GM12878 (cell line): Measurements from ENCODE around the gene GPR179. TPM values are rescaled to one million over a fixed set of nuclear protein-coding genes. Genes with fewer than 3 reads are reported as not detected.

ENCODE experiments used
- ATAC-seq: fragments of 200-7000 bp; cut with Tn5 transposase; 3 replicates; pipeline ENCODE4 v1.9.1; 2020; ENCODE audit warnings: mild to moderate bottlenecking, moderate library complexity
- BruUV-seq: library from RNA; stranded (reverse); fragments of 400-500 nt; replicated peaks from 2 replicates; lab custom pipeline; 2021; lab: Mats Ljungman, UMichigan
- CTCF ChIA-PET: fragments of 300-600 bp; sonication (Branson Sonifier 250); formaldehyde crosslinking; extraction: SDS; loops from one replicate; lab custom pipeline; 2021; ENCODE audit warnings: inconsistent platforms; lab: Yijun Ruan, JAX
- POLR2A ChIA-PET: fragments of 350-600 bp; formaldehyde crosslinking; extraction: SDS; loops from one replicate; lab custom pipeline; 2021; ENCODE audit warnings: inconsistent platforms; lab: Charles Lee
- RAD21 ChIA-PET: fragments of 300-600 bp; sonication (Branson Sonifier 250); formaldehyde crosslinking; loops from one replicate; lab custom pipeline; 2023; ENCODE audit warnings: antibody characterized with exemption; ENCODE audit not compliant: unreplicated experiment; lab: Charles Lee
- SMC1A ChIA-PET: fragments of 300-600 bp; sonication (Branson Sonifier 250); formaldehyde crosslinking; loops from one replicate; lab custom pipeline; 2023; ENCODE audit not compliant: unreplicated experiment, uncharacterized antibody; lab: Charles Lee
- DNase-seq: peaks from one replicate; pipeline ENCODE4 v3.0.0-alpha.2; 2011; ENCODE audit warnings: low read depth, low spot score
- FAIRE-seq: peaks from 3 replicates; lab custom pipeline; 2011; peaks lifted over from hg19 to GRCh38; lab: Jason Lieb, UNC
- H2AFZ ChIP-seq: 2 replicates; pipeline ENCODE4 v1.6.0; 2011; ENCODE audit warnings: low read depth, low read length, control low read depth; ENCODE audit not compliant: control insufficient read depth
- H3K27ac ChIP-seq: 2 replicates; pipeline ENCODE4 v1.5.1; 2011; ENCODE audit warnings: control low read depth; ENCODE audit not compliant: control insufficient read depth, insufficient read depth
- H3K27me3 ChIP-seq, 2 experiments: replicated peaks in 1 of 2; 2 replicates each; pipeline versions ENCODE4 v1.6.0 to v1.6.1; 2011; ENCODE audit warnings: low read length in 1 of 2; ENCODE audit not compliant: control insufficient read depth in 2 of 2, insufficient read depth in 2 of 2
- H3K36me3 ChIP-seq, 2 experiments: 2 replicates each; pipeline ENCODE4 v1.5.1; 2011; ENCODE audit warnings: low read length in 1 of 2; ENCODE audit not compliant: control insufficient read depth in 2 of 2, insufficient read depth in 2 of 2
- H3K4me1 ChIP-seq: 2 replicates; pipeline ENCODE4 v1.6.1; 2011; ENCODE audit warnings: mild to moderate bottlenecking, low read length, moderate library complexity, mixed read lengths; ENCODE audit not compliant: control insufficient read depth, insufficient read depth
- H3K4me2 ChIP-seq: 2 replicates; pipeline ENCODE4 v1.6.0; 2011; ENCODE audit warnings: control low read depth; ENCODE audit not compliant: control insufficient read depth, insufficient read depth
- H3K4me3 ChIP-seq: fragments of 200-600 bp; sonication (generic); 2 replicates; pipeline ENCODE4 v1.5.1; 2016
- H3K79me2 ChIP-seq: 2 replicates; pipeline ENCODE4 v1.6.0; 2011; ENCODE audit warnings: low read length; ENCODE audit not compliant: control insufficient read depth, insufficient read depth
- H3K9ac ChIP-seq: 2 replicates; pipeline ENCODE4 v1.8.0; 2011; ENCODE audit warnings: low read length, control low read depth, mixed read lengths; ENCODE audit not compliant: control insufficient read depth, insufficient read depth
- H3K9me3 ChIP-seq: replicated peaks from 3 replicates; pipeline ENCODE4 v1.5.1; 2011; ENCODE audit warnings: mild to moderate bottlenecking, low read length; ENCODE audit not compliant: control insufficient read depth, insufficient read depth
- H4K20me1 ChIP-seq: 2 replicates; pipeline ENCODE4 v1.6.0; 2011; ENCODE audit not compliant: control insufficient read depth, insufficient read depth
- BCL11A ChIP-seq: IDR thresholded peaks from 2 replicates; pipeline ENCODE4 v1.6.1; 2011; ENCODE audit warnings: low read depth, low read length
- CBFB ChIP-seq: IDR thresholded peaks from 2 replicates; pipeline ENCODE4 v1.6.1; 2016; ENCODE audit warnings: antibody characterized with exemption, low read depth
- EGR1 ChIP-seq, 2 experiments: IDR thresholded peaks; 1 replicate in 1 of 2; 2 replicates in 1 of 2; pipeline ENCODE4 v1.6.1; 2011 to 2012; ENCODE audit warnings: low read depth in 2 of 2, low read length in 2 of 2, borderline replicate concordance in 1 of 2, mild to moderate bottlenecking in 1 of 2, moderate library complexity in 1 of 2
- IKZF2 ChIP-seq, 2 experiments: fragments of 450-650 bp; IDR thresholded peaks; 2 replicates each; pipeline ENCODE4 v1.6.1; 2017; ENCODE audit warnings: mild to moderate bottlenecking in 2 of 2, moderate library complexity in 2 of 2
- NBN ChIP-seq: fragments of 450-650 bp; IDR thresholded peaks from 2 replicates; pipeline ENCODE4 v1.6.1; 2016
- NR2F1 ChIP-seq: fragments of 450-650 bp; conservative IDR thresholded peaks from 2 replicates; pipeline ENCODE4 v1.6.1; 2017; ENCODE audit warnings: mild to moderate bottlenecking
- POLR2AphosphoS5 ChIP-seq: IDR thresholded peaks from 2 replicates; pipeline ENCODE4 v1.6.1; 2011; ENCODE audit warnings: mild to moderate bottlenecking, low read length, inconsistent platforms
- RBBP5 ChIP-seq: fragments of 200-600 bp; sonication (generic); conservative IDR thresholded peaks from 2 replicates; pipeline ENCODE4 v1.6.1; 2016
- RELB ChIP-seq: fragments of 450-650 bp; IDR thresholded peaks from 2 replicates; pipeline ENCODE4 v1.6.1; 2017; ENCODE audit warnings: low read depth, mild to moderate bottlenecking, moderate library complexity
- SMARCA5 ChIP-seq: fragments of 450-650 bp; IDR thresholded peaks from 2 replicates; pipeline ENCODE4 v1.6.1; 2017; ENCODE audit warnings: mild to moderate bottlenecking
- TCF3 ChIP-seq: IDR thresholded peaks from 2 replicates; pipeline ENCODE4 v1.6.1; 2012; ENCODE audit warnings: low read depth, mild to moderate bottlenecking, low read length, borderline replicate concordance; ENCODE audit not compliant: insufficient read depth
- ZNF384 ChIP-seq: IDR thresholded peaks from 2 replicates; pipeline ENCODE4 v1.6.1; 2012; ENCODE audit warnings: low read depth, mild to moderate bottlenecking, low read length, improper control_type of control experiment, borderline replicate concordance
- WGBS: methylation state at CpG from one replicate; pipeline ENCODE4 v1.1.6; 2016; ENCODE audit warnings: low lambda C conversion rate; ENCODE audit not compliant: insufficient replicate concordance, insufficient coverage; ENCODE audit errors: missing lambda C conversion rate; 5-methylcytosine and 5-hydroxymethylcytosine counted together
- in situ Hi-C: fragments of 300-500 bp; cut with MboI; formaldehyde crosslinking; loops from 9 replicates; pipeline ENCODE4 v1.14.3; 2018; ENCODE audit warnings: mixed read lengths
- intact Hi-C: fragments of 100-400 bp; cut with micrococcal nuclease; formaldehyde crosslinking; loops from one replicate; pipeline ENCODE4 v1.14.2; 2022; ENCODE audit not compliant: unreplicated experiment
- polyA plus RNA-seq, 11 experiments: library from polyadenylated mRNA; depleted of rRNA in 4 of 11; unstranded in 6 of 11; stranded (reverse) in 5 of 11; fragments of >200 nt; fragmentation: Nextera tagmentation in 4 of 11; fragmentation: Illumina TruSeq in 1 of 11; extraction: Ambion mirVana in 4 of 11; extraction: Trizol in 1 of 11; gene quantifications; 1 replicate in 1 of 11; 2 replicates in 10 of 11; pipeline versions ENCODE4 v1.2.1 to v1.2.3, GENCODE V29; 2011 to 2016; ENCODE audit warnings: inconsistent platforms in 2 of 11, missing spikeins in 2 of 11, low read depth in 1 of 11
- total RNA-seq, 4 experiments: library from RNA; depleted of rRNA in 3 of 4; stranded (reverse); fragments of >200 nt in 3 of 4; fragmentation: Illumina TruSeq in 1 of 4; extraction: Trizol in 1 of 4; gene quantifications; 2 replicates each; pipeline versions ENCODE4 v1.2.1 to v1.2.3, GENCODE V29; 2013 to 2021
- TF ChIP-seq, protein P1 (sequence below): fragments of 450-650 bp; IDR thresholded peaks from 2 replicates; pipeline ENCODE4 v1.6.1; 2017; ENCODE audit warnings: mild to moderate bottlenecking, moderate library complexity
- TF ChIP-seq, protein P2 (sequence below): IDR thresholded peaks from 2 replicates; pipeline ENCODE4 v1.6.1; 2011; ENCODE audit warnings: low read depth, mild to moderate bottlenecking, low read length, moderate library complexity, borderline replicate concordance; ENCODE audit errors: extremely low read depth

The GPR179 gene
- total and polyA plus RNA-seq, 10 of the 15 experiments (the other 5 are each of a cell fraction or from before 2014, with no cell fraction given) = under 0.01 to 0.08 (median 0.01) TPM; not detected in 3

GRCh38 chr17:38317081-38317480, 26.7 kb downstream of the GPR179 start:
- ATAC-seq = no peak
- Histone ChIP-seq H3K9me3 (no peaks in the 10 kb centered on the region), H3K36me3 (peaks cover 0 to 5% of the 10 kb centered on the region in 2 experiments; a peak in 3 of 4 replicates), H4K20me1 (no peaks in the 10 kb centered on the region), H3K4me2 (no peak overlapping the region), H2AFZ (no peak overlapping the region), H3K79me2 (no peaks in the 10 kb centered on the region), H3K4me3 (no peak overlapping the region), H3K9ac (no peak overlapping the region), H3K4me1 (no peaks in the 10 kb centered on the region), H3K27ac (no peak overlapping the region), H3K27me3 (no peaks in the 10 kb centered on the region)
- no peak for DNase-seq
- no peak for FAIRE-seq
- in situ Hi-C loops (no loop called here), intact Hi-C loops (no loop called here)
- TF ChIP-seq NBN (no peak), ZNF384 (no peak), CBFB (no peak), RELB (no peak), BCL11A (no peak), IKZF2 (IDR thresholded peaks at IDR 0.05) (no peak), POLR2AphosphoS5 (no peak), TCF3 (no peak), EGR1 (IDR thresholded peaks at IDR 0.05; ENCODE audit: borderline replicate concordance in 1 of 2, low read depth in 2 of 2, low read length in 2 of 2) (no peak), SMARCA5 (no peak), NR2F1 (no peak), RBBP5 (no peak)
- TF ChIP-seq, protein P1, sequence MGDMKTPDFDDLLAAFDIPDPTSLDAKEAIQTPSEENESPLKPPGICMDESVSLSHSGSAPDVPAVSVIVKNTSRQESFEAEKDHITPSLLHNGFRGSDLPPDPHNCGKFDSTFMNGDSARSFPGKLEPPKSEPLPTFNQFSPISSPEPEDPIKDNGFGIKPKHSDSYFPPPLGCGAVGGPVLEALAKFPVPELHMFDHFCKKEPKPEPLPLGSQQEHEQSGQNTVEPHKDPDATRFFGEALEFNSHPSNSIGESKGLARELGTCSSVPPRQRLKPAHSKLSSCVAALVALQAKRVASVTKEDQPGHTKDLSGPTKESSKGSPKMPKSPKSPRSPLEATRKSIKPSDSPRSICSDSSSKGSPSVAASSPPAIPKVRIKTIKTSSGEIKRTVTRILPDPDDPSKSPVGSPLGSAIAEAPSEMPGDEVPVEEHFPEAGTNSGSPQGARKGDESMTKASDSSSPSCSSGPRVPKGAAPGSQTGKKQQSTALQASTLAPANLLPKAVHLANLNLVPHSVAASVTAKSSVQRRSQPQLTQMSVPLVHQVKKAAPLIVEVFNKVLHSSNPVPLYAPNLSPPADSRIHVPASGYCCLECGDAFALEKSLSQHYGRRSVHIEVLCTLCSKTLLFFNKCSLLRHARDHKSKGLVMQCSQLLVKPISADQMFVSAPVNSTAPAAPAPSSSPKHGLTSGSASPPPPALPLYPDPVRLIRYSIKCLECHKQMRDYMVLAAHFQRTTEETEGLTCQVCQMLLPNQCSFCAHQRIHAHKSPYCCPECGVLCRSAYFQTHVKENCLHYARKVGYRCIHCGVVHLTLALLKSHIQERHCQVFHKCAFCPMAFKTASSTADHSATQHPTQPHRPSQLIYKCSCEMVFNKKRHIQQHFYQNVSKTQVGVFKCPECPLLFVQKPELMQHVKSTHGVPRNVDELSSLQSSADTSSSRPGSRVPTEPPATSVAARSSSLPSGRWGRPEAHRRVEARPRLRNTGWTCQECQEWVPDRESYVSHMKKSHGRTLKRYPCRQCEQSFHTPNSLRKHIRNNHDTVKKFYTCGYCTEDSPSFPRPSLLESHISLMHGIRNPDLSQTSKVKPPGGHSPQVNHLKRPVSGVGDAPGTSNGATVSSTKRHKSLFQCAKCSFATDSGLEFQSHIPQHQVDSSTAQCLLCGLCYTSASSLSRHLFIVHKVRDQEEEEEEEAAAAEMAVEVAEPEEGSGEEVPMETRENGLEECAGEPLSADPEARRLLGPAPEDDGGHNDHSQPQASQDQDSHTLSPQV = no peak
- TF ChIP-seq, protein P2, sequence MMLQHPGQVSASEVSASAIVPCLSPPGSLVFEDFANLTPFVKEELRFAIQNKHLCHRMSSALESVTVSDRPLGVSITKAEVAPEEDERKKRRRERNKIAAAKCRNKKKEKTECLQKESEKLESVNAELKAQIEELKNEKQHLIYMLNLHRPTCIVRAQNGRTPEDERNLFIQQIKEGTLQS = no peak
- SMC1A ChIA-PET = interaction anchor here (0.6 kb wide), 1 partner anchor 351 kb away, joined by 3 read pairs; no protein-coding TSS in a partner anchor
- RAD21 ChIA-PET = no interaction called here
- WGBS = 92% methylated on average over 3 of the region's 3 CpGs
- CTCF ChIA-PET = interaction anchor here (0.7 kb wide), 1 partner anchor 17 kb away, joined by 3 read pairs; no protein-coding TSS in a partner anchor
- BruUV-seq = no TSS peak
- POLR2A ChIA-PET = interaction anchor here (0.7 kb wide), 1 partner anchor 20 kb away, joined by 5 read pairs; no protein-coding TSS in a partner anchor
